GM19328 (cell line): Measurements from ENCODE around the gene TMEM69.
"Not testable (repeated sequence)": the region's sequence is repeated elsewhere in the genome, so short reads cannot be mapped to it uniquely, and the experiment has no call there.

Experiments
- ATAC-seq: cut with Tn5 transposase; IDR thresholded peaks from one replicate; pipeline ENCODE4 v1.9.1; 2021; ENCODE audit warnings: mild to moderate bottlenecking, moderate library complexity; ENCODE audit not compliant: unreplicated experiment

The TMEM69 gene

DNA sequence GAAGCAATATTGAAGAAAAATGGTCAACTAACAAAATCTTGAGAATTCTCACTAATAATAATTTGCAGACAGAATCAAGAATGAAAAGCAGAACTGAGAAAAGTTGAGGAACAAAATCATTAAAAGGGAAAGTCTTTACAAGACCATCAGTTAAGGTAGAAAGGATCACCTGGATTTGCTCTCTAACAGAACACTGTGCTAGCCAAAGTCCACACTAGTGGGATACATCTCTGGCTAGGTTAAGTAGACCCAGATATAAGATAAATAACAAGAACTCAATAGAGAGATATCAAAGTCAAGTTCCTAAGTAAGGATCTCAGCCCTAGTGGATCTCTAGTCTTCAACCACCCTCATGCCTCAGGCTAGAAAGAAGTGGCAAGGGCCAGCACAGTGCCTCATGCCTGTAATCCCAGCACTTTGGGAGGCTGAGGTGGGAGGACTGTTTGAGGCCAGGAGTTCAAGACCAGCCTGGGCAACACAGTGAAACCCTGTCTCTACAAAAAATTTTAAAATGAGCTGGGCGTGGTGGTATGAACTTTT lies 42.9 kb downstream of the TMEM69 start:
- no peak for ATAC-seq

DNA sequence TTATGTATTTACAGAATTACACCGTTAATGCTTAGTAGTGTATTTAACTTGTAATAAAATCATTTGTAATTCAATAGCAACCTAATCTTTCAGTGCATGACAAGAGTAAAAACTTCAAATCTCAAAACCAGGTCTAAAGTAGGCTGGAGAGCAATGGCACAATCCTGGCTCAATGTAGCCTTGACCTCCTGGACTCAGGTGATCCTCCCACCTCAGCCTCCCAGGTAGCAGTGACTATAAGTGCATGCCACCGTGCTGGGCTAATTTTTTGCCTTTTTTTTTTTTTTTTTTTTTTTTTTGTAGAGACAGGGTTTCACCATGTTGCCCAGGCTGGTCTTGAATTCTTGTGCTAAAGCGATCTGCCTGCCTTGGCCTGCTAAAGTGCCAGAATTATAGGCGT lies 51.2 kb downstream of the TMEM69 start:
- ATAC-seq: no peak

DNA sequence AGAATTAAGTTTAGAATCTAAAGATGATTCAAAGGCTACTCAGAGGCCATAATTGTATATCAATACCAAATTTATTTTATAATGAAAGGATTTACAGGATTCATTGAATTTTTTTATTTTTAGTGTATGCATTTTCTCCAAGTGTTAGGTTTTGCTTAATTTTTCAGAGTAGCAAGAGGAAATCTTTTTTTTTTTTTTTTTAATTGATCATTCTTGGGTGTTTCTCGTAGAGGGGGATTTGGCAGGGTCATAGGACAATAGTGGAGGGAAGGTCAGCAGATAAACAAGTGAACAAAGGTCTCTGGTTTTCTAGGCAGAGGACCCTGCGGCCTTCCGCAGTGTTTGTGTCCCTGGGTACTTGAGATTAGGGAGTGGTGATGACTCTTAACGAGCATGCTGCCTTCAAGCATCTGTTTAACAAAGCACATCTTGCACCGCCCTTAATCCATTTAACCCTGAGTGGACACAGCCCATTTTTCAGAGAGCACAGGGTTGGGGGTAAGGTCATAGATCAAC lies 51.7 kb downstream of the TMEM69 start:
- ATAC-seq: not testable (repeated sequence)
